Stimulated activated CD8-positive, alpha-beta memory T cell treated with anti-CD3 and anti-CD28 coated beads, Interleukin-2, amount 100 ng/mL, for 48 hours (primary cell): ENCODE results near the gene SLC44A4.
A peak's percentile ranks its signal among the peaks of the same experiment; 100 is the strongest.

Source experiments
- DNase-seq, 2 donors: peaks; one replicate each; pipeline ENCODE4 v3.0.0-alpha.2; 2020; ENCODE audit warnings: low read depth in 2 of 2

SLC44A4 gene

DNA sequence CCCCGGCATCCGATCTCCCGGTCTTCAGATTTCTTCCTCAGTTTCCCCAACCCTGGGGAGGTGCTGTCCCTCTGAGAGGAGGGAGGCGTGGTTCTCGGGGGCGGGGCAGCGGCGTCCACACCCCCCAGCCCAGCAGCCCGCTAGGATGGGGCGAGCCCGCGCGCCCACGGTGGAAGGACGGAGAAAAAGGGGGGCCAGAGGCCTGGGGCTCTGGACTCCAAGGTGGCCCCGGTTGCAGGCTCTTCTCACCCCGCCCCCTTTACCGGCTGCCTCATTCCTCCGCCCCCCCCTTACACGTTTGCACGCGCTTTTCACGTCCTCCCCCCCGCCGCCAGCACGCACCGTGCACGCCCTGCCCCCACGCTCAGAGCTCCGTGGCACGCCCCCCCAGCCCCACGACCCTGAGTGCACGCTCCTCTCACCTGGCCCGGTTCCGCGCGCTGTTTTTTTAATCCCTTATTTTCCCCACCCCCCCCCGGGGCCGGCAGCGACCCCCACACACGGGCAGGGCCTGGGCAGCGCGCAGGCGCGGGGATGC lies 22.7 kb upstream of the SLC44A4 start:
- DNase-seq, result peak; percentile 49 to 50

DNA sequence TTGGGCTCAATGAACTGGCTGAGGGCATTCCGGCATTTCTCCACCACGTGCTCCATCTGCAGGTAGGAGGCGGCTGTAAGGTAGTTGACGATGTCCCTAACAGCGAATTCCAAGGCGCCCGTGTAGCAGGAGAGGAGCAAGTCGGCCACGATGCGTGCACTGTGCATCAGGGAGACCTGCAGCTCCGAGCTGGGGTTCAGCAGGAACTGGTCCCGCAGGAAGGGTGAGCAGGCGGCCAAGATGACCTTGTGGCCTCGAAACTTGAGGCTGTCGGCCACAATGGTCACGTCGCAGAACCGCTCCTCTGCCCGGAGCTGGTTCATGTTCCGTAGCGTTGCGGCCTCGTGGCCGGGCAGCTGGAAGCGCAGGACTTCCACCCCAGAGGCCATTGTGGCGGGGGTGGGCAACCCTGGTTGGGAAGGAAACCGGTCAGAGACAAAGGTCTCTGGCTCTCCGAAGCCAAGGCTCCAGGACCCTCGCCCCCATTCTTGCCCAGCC lies 22.2 kb upstream of the SLC44A4 start:
- no peak for DNase-seq

DNA sequence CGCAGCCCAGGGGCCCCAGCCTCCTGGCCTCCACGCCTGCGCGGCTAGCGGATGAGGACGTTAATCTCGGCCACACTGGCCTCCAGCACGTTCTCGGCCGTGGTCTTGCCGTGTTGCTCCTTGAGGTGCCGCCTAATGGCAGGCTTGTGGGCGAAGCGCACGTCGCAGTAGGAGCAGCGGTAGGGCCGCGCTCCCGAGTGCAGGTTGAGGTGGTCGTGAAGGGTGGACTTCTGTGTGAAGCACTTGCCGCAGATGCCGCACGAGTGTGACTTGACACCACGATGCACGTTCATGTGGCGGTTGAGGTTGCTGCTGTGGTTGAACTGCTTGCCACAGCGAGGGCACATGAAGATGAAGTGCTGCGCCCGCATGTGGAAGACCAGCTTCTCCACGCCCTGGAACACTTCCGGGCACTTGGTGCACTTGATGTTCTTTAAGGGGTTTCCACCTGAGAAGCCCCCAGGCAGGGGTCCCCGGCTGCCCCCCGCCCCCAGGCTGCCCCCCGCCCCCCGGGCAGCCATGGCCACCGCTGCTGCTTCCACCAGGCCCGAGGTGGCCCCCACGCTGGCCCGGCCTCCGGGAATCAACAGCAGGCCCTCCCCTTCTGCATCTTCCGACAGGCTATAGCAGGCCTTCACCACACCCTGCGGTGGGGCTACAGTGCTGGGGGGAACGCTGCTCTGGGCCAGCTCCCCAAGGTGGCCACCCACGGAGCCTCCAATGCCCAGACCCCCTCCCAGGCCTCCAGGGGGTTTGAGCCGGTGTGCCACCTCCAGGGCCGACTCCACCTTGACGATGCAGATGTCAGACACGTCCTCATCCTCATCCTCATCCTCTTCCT lies 21.3 kb upstream of the SLC44A4 start:
- DNase-seq, result no peak

DNA sequence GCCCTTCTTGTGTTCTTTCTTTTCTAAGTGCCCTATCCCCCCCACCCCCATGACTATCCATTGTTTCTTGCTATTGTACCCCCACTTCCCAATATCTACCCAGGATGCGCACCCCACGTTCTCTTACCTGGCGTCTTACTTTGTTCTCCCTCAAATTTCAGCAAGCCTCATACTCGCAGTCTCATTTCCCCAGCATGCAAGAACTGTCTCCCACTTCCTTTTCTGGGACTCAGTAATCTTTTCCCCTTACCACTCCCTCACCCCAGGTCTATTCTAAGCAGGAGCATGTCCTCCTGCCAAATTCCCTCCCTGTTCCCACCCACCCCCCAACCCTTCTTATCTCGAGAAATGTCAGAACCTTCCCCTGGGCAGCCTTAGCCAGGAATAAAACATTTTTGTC lies 20.4 kb upstream of the SLC44A4 start:
- no peak for DNase-seq

DNA sequence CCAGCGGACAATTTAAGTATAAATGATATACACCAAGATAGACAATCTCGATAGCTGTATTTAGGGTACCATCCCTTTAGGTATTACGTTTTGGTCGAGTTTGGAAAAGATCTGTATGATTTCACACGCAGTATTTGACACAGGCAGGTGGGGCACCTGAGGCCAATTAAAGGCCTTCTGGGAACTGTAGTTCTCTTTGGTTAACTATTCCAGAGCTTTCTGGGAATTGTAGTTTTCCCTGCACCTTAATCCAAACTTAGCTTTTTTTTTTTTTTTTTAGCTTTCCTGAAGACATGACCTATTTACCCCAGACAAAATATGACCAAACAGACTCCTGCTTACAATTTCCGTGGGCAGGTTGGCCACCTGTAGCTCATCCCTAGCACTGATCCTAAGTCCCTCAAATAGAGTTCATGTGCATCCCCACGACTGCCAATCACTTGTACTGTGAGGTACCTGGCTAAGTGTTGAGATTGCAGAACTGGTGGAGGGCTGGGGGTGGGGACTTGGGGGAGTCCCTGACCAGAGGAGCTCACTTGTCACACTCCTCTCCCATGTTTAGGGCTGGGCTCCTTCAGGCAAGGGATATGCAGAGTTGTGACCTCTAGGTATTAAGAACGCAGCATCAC lies 19.7 kb upstream of the SLC44A4 start:
- DNase-seq, result no peak

DNA sequence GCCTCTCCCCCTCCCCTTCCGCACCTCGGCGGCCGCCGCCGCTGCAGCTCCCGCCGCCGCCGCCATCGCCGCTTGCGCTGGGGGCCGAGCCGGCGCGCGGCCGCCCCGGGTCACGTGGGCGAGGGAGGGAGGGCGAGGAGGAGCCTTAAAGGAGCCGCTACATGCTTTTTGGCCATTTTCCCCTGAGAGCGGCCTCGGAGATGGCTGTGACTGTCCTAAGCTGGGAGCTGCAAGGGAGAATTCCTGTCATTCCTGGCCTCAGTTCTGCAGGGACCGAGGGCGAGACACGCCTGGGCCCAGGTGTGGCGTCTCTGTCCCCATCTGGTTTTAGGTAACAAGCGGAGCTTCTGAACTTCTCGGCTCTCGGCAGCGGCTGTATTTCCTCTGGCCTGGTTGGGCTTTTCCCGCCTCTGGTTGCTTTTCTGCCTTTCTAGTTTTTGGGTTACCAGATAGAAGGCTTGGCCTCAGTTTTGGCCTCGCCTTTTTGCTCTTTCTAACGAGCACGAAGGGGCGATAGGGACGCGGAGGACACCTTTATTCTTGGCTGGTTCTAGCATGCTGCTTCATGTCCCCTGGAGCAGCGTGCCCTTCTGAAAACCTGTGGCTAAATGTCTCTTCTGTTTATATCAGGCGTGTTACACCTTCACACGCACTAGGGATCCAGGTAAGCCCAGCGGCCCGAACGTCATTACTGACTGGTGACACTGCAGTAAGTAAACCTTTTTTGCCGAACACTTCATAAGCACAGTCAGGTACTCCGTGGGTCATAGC lies 19.0 kb upstream of the SLC44A4 start, which contains the start of gene EHMT2:
EHMT2 (minus strand) TSS at position 87 of the 771 bp plus-strand sequence; CDS start at position 66, 21 bp downstream.
- peak; percentile 78 to 81 for DNase-seq

DNA sequence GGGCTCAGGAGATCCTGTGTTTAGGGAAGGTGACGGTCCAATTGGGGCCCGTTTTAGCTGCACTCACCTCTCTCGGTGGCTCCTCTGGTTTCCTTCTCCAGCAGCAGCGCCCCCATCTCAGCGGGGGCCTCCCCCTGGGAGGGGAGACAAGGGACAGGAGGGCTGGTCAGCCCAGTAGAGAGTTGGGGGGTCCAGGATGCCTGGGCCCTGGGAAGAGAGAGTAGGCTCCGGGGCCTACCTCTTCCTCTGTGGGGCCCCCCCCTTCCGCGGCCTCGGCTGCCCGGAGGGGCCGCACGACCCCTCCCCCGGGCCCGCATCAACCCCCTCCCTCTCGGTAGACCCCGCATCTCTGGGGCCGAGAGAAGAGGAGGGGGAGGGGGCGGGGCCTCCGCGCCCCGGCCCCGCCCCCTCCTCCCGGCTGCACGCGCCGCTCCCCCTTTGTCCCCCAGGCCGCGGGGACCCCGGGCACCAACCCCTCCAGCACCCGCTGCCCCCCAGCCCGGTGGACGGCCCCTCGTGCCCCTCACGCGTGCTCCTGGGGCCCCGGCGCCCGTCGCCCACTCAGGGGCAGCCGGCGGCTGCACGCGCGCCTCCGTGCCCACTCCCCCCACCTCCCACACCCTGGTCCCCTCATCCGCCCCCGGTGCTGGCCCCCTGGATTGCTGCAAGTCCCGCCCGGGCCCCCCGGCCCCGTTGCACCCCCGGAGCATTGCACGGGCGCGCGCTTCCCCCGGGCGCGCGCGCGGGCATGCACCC lies 18.2 kb upstream of the SLC44A4 start:
- DNase-seq, result no peak

DNA sequence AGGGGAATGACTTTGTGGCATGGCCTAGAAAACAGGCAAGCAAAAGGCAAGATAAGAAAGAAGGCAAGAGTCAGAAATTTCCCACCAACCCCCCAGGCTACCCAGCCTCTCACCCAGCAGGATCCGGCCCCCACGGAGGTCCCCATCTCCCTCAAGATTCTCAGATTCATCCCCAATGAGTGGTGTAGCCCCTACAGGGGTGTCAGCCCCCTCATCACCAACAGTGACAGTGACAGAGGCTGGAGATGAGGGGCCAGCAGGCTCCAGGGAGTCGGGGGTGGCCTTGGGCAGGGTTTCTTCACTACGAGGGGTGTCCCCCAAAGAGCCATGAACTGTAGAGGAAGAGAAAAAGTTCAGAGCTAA lies 17.7 kb upstream of the SLC44A4 start:
- DNase-seq, result no peak

DNA sequence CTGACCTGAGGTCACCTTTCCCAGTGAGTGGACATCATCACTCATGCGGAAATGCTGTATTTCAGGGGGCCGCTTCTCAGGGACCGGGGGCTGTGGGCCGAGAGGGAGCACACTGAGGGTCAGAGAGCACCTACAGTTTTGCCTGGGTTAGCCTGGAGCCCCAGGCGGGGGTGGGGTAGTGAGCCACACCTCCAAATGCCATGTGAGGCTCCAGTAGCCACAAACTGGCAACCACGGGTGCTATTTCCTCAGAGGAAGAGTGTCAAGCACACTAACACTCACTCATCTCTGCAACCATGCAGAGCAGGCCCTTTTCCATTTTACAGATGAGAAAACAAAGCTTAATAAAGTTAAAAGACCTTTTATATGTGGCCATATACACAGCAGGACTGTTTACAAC lies 14.0 kb upstream of the SLC44A4 start:
- no peak for DNase-seq

DNA sequence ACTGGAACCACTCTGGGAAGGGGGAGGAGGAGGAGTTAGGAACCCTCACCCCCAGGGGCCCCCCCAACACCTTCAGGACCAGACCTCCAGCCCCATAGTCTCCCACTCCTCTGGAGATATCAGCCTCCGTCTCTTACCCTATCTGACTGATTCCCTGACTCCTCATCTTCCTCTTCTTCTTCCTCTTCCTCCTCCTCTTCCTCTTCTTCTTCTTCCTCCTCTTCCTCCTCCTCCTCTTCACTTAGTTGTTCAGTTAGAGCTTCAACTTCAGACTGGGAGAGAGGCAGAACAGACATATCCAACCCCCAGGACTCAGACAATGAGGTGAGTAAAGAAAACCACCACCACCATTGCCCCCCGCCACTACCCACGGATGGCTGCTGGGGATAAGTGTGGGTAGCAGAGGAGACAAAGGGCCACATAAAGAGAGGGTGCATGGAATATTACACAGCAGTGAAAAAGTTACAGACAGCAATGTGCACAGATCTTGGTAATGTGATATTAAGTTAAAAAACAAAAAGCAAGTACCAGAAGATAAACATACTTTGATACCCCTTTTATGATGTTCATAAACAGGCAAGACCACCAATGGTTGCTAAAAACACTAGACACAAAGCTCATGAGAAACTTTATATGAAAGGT lies 10.7 kb upstream of the SLC44A4 start:
- no peak for DNase-seq

DNA sequence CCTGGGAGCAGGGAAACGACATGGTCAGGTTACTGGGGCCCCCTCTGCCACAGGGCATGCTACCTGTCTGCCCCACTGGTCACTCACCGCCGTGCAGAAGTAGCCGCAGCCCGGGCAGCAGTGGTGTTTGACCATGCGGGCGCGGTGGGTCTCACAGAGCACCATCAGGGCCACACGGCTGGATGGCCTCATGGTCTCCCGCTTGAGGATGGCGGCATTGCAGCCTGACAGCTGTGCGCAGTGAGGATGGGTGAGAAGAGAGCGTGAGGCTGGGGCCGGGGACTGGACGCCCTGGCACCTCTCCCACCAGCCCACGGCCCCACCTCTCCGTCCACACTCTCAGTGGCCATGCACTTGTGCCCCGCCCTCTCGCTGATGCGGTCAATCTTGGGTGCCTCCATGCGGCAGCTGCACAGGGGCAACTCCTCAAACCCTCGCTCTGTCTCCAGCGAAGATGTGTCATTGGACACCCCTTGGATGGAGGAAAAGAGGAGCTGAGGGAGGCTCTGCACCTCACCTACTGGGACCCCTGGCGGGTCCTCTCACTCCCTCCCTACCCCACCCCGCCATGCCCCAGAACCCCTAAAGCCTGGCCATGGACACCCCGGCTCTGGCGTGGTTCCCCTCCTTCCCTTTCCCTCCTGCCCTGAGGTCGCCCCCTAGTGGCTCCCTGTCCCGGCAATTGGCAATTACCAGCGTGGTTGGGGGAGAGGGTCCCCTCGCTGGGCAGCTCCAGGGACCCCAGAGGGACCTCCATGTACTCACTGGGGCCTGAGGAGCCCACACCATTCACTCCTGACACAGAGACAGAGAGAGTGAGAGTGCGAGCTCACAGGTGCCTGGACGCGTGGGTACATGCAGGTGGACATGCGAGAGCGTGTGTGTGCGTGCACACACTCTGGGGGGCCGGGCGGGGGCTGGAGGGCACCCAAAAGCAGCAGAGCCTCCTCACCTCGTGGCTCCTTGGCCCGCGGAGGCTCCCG lies 9.8 kb upstream of the SLC44A4 start:
- DNase-seq, result peak in 1 of 2 donors; percentile 40

DNA sequence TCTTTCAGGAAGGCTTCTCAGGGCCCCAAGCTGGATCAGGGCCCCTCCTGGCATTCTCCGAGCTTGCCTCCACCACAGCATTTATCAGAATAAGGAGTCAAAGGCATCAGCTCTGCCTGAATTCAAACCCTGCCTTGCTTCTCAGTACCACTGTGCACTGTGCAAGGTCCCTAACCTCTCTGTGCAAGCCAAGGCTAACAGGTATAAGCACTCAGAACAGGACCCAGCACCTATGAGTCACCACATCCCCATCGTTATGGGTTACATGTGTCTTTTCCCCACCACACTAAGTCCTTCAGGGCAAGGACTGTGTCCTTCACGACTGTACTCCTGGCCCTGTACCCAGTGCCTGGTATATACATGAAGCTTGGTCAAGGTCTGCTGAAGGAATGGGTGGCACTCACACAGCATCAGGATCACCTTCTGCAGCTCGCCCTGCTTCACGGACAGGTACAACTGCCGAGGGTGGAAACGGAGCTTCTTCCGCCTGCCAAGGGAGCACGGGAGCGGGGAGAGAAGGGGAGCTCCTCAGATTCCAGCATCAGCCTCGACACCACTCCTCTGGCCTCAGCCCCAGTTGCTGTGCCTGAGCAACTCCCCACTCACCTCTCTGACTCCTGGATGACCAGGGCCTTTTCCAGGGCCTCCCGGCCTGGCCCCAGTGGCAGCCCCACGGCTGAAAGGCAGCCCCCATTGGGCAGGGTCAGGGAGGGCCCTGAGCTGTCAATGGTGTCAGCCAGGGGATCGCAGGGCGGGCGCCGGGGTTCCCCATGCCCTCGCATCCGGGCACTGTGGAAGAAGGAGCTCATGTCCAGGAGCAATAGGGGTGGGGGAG lies 8.6 kb upstream of the SLC44A4 start:
- no peak for DNase-seq

DNA sequence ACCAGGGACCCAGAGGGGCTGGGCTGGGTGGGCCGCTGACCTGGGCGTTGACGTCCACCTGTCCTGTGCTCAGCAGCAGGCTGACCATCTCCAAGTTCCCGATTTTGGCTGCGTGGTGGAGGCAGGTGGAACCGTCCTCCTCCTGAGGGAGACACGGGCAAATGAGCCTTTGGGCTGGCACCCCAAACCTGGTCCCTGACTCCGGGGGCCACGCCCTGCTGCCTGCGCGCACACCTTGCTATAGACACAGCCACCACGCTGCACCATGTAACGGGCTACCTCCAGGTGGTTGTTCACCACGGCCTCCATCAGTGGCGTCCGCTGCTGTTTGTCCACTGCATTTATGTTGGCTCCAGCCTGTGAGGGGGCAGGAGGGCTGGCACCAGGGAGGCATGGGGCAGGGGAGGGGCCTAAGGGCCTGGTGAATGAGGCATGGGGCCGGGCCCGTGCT lies 7.8 kb upstream of the SLC44A4 start:
- DNase-seq, result no peak

DNA sequence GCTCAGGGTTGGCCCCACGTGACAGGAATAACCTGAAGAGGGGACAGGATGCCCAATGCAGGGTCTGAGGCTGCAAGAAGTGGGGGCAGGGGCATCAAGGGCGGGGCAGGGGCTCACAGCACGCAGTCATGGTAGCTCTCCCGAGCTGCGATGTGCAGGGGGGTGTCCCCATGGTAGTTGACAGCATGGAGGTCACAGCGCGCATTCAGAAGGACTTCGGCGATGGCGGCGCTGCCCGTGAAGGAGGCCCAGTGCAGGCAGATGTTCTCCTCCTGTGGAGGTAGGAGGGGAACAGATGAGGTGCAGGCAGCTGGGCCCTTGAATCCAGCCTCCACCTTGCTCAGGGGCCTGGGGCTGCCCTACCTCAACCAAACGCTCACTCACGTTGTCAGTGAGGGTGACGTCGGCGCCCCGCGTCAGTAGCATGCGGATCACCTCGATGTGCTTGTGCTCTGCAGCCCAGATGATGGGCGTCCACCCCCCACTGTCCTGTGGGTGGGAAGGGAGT lies 5.8 kb upstream of the SLC44A4 start:
- DNase-seq, result no peak

DNA sequence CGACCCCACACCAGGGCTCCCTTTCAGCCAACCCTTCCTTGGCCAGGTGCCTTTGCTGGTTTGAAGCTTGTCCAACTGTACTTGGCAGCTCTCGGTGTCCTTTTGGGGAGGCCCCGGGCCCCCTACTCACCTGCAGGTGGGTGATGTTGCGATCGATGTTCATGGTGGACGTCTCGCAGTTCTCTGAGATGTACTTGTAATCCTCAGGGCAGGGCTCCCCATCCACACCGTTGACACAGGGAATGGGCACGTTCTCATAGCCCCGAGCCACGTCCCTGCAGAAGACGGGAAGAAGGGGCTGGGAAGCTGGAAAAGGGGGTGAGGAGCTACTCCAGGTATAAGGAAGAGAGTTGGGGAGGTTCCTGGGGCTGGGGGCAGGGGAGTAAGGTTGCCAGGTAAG lies 4.9 kb upstream of the SLC44A4 start:
- DNase-seq, result no peak

DNA sequence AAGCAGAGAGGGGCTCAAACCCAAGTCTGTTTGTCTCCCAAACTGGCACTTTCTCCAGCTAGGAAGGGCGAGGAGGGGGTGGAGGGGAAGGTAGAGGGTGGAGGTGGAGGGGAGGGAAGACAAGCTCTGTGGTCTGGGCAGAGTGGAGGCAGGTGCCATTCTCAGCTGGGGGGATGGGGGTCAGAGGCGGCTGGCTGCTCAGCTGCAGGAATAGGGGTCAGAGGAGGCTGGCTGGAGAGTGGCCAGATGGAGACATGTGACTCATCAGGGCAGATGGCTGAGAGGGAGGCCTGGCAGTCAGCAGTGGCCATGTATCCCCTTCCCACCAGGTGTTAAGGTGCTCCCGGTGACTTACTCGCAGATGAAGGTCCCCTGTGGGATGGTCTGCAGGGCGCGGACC lies 3.5 kb upstream of the SLC44A4 start:
- DNase-seq, result no peak

DNA sequence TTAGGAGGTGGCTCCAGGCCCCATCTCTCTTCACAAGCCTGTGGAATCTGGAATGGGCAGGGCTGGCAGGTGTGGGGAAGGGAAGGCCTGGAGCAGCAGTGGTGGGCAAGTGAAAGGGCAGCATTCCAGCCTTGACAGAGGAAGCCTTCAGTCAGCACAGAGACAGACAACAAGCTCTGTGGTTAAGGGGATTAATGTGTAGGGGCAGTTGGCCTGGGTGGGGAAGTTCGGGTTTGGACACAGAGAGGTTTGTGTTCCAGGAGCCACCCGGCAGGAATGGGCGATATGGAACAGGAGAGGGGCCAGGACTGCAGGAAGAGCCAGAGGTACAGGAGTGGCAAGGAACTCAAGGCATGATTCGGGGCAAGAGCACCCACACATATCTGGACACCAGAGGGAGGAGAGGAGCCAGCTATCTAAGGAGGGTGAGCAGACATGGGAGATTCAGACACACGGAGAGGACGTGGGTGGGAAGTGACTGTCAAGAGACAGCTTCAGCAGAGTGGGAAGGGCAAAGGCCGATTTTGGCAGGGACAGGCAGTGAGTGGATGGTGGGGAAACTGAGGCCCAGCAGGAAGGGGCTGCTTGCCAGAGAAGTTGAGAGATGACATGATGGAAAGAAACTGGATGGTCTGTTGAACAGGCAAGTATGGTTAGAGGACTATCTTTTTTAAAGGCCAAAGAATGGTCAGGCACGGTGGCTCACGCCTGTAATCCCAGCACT lies 2.5 kb upstream of the SLC44A4 start:
- no peak for DNase-seq

DNA sequence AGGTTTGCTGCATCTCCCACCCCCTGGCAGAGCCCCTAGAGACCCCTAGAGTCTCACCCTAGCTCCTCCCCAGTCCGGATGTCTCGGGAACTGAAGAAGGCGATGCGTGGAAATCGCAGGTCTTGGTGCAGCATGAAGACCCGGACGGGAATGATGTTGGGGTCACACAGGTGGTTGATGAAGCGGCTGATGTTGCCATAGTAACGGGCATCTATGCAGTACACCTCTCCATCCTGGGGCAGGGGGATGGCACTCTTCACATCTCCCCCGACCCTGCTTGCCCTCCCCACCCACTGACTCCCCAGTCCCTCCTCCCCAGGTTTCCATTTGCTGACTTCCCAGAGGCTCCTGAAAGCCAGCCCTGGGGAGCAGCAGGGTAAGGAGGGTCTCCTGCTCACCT lies 1.8 kb upstream of the SLC44A4 start:
- no peak for DNase-seq
